Thoracic aorta (tissue), 2 donors: Measurements from ENCODE around the gene PRF1. TPM values are rescaled to one million over a fixed set of nuclear protein-coding genes. Genes with fewer than 3 reads are reported as not detected.

Source experiments
- ATAC-seq: fragments of 150-250 bp; one replicate; pipeline ENCODE4 v1.8.0; 2017; ENCODE audit warnings: low read depth; ENCODE audit not compliant: insufficient number of reproducible peaks, low FRiP score
- DNase-seq: peaks from one replicate; pipeline ENCODE4 v3.0.0-alpha.2; 2020; ENCODE audit warnings: low spot score
- H3K27ac ChIP-seq, 2 donors: fragments of 200-600 bp; sonication (generic); 1 replicate in 1 of 2; 2 replicates in 1 of 2; pipeline ENCODE4 v1.5.1; 2016; ENCODE audit warnings: mild to moderate bottlenecking in 2 of 2, moderate library complexity in 2 of 2
- H3K27me3 ChIP-seq: fragments of 200-600 bp; sonication (generic); replicated peaks from 2 replicates; pipeline ENCODE4 v1.6.0; 2016; ENCODE audit warnings: mild to moderate bottlenecking; ENCODE audit not compliant: insufficient read depth
- H3K36me3 ChIP-seq: fragments of 200-600 bp; sonication (generic); one replicate; pipeline ENCODE4 v1.5.1; 2016
- H3K4me1 ChIP-seq, 2 donors: fragments of 200-600 bp; sonication (generic); 1 replicate in 1 of 2; 2 replicates in 1 of 2; pipeline versions ENCODE4 v1.5.1 to v1.6.0; 2016; ENCODE audit warnings: low read depth in 2 of 2, mild to moderate bottlenecking in 1 of 2; ENCODE audit not compliant: control insufficient read depth in 1 of 2
- H3K4me3 ChIP-seq: fragments of 200-600 bp; sonication (generic); 2 replicates; pipeline ENCODE4 v1.5.1; 2016; ENCODE audit warnings: mild to moderate bottlenecking
- H3K9me3 ChIP-seq: fragments of 200-600 bp; sonication (generic); 2 replicates; pipeline ENCODE4 v1.5.1; 2016
- total RNA-seq, 2 donors: library from RNA; depleted of rRNA; stranded (reverse); fragments of >200 nt; gene quantifications; one replicate each; pipeline versions ENCODE4 v1.1.0 to v1.2.3, GENCODE V29; 2016
- TF ChIP-seq, protein P1 (sequence below): fragments of 200-600 bp; sonication (generic); IDR thresholded peaks from one replicate; pipeline ENCODE4 v1.5.1; 2019; ENCODE audit warnings: antibody characterized with exemption

The PRF1 gene
- total RNA-seq, 2 donors from 2014 or later = 3.7 to 5.4 TPM

- no peak overlapping the region for H3K27ac ChIP-seq
- TF ChIP-seq, protein P1, sequence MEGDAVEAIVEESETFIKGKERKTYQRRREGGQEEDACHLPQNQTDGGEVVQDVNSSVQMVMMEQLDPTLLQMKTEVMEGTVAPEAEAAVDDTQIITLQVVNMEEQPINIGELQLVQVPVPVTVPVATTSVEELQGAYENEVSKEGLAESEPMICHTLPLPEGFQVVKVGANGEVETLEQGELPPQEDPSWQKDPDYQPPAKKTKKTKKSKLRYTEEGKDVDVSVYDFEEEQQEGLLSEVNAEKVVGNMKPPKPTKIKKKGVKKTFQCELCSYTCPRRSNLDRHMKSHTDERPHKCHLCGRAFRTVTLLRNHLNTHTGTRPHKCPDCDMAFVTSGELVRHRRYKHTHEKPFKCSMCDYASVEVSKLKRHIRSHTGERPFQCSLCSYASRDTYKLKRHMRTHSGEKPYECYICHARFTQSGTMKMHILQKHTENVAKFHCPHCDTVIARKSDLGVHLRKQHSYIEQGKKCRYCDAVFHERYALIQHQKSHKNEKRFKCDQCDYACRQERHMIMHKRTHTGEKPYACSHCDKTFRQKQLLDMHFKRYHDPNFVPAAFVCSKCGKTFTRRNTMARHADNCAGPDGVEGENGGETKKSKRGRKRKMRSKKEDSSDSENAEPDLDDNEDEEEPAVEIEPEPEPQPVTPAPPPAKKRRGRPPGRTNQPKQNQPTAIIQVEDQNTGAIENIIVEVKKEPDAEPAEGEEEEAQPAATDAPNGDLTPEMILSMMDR = no peak
- no peak overlapping the region for H3K4me3 ChIP-seq
- no peaks in the 10 kb centered on the region for H3K36me3 ChIP-seq
- H3K9me3 ChIP-seq = no peaks in the 10 kb centered on the region
- peaks cover 12 to 13% of the 10 kb centered on the region in 2 donors for H3K4me1 ChIP-seq
- ATAC-seq = no peak
- no peak for DNase-seq
- no peaks in the 10 kb centered on the region for H3K27me3 ChIP-seq
Observed at GRCh38 chr10:70573599-70574506, 28.7 kb downstream of the PRF1 start.

- Histone ChIP-seq H3K4me3 (no peak overlapping the region), H3K27ac (no peak overlapping the region), H3K4me1 (peaks cover 12 to 13% of the 10 kb centered on the region in 2 donors), H3K27me3 (no peaks in the 10 kb centered on the region), H3K9me3 (no peaks in the 10 kb centered on the region), H3K36me3 (no peaks in the 10 kb centered on the region)
- ATAC-seq (no peak), DNase-seq (no peak)
- TF ChIP-seq, protein P1 = no peak
Observed at GRCh38 chr10:70571636-70572439, 30.7 kb downstream of the PRF1 start.

DNA sequence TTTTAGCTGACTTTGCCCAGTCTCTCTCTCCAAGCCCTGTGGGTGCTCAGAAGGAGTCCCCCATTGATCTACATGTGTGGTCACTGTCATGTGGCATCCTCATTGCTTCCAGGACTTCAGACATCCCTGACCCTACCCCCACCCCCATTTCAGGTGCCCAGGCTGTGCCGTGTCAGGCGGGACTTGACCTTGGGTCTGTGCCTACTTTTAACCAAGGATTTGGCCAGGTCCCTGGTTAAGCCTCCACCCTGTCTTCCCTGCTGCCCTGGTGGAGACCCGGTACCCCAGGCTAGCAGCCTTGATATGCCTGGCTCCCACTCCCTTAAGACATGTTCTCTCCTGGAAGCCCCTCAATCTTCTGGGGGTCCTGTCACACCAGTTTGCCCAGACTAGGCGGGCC is 31.3 kb downstream of the PRF1 start:
- Histone ChIP-seq H3K9me3 (no peaks in the 10 kb centered on the region), H3K27ac (no peak overlapping the region), H3K4me1 (peaks cover 7 to 9% of the 10 kb centered on the region in 2 donors), H3K27me3 (no peaks in the 10 kb centered on the region), H3K36me3 (no peaks in the 10 kb centered on the region), H3K4me3 (no peak overlapping the region)
- DNase-seq (no peak), ATAC-seq (no peak)
- TF ChIP-seq, protein P1 = no peak

GRCh38 chr10:70568781-70569495 is 33.6 kb downstream of the PRF1 start:
- Histone ChIP-seq H3K4me1 (no peaks in the 10 kb centered on the region), H3K4me3 (no peak overlapping the region), H3K9me3 (no peaks in the 10 kb centered on the region), H3K36me3 (no peaks in the 10 kb centered on the region), H3K27ac (no peak overlapping the region), H3K27me3 (no peaks in the 10 kb centered on the region)
- TF ChIP-seq, protein P1 = no peak
- ATAC-seq (no peak), DNase-seq (no peak)
